Pancreas (tissue), 10 donors: ENCODE results near the gene SALL1. TPM values are rescaled to one million over a fixed set of nuclear protein-coding genes. Genes with fewer than 3 reads are reported as not detected.

ENCODE experiments used
- ATAC-seq, 4 donors: fragments of 200-7000 bp; cut with Tn5 transposase; one replicate each; pipeline versions ENCODE4 v1.8.0 to v1.9.1; 2020; ENCODE audit warnings: mild to moderate bottlenecking in 4 of 4, moderate library complexity in 4 of 4
- DNase-seq, 6 donors: peaks; one replicate each; pipeline ENCODE4 v3.0.0-alpha.2; 2020
- FAIRE-seq: peaks from 2 replicates; lab custom pipeline; 2012; peaks lifted over from hg19 to GRCh38; lab: Jason Lieb, UNC
- H3K27ac ChIP-seq, 4 donors: fragments of 200-600 bp; sonication (generic); 1 replicate in 3 of 4; 2 replicates in 1 of 4; pipeline versions ENCODE4 v1.5.0 to v1.8.0; 2020
- H3K27me3 ChIP-seq, 4 donors: fragments of 200-600 bp; one replicate each; pipeline ENCODE4 v1.8.0; 2021
- H3K36me3 ChIP-seq, 3 donors: fragments of 200-600 bp; sonication (generic) in 1 of 3; one replicate each; pipeline versions ENCODE4 v1.5.0 to v1.8.0; 2020 to 2021
- H3K4me1 ChIP-seq, 3 donors: fragments of 200-600 bp; one replicate each; pipeline ENCODE4 v1.8.0; 2021
- H3K4me3 ChIP-seq, 4 donors: fragments of 200-600 bp; sonication (generic) in 2 of 4; one replicate each; pipeline versions ENCODE4 v1.5.0 to v1.8.0; 2020 to 2021
- H3K9me3 ChIP-seq, 4 donors: fragments of 200-600 bp; one replicate each; pipeline ENCODE4 v1.8.0; 2021
- CTCF ChIP-seq, 4 donors: fragments of 200-600 bp; sonication (generic) in 3 of 4; IDR thresholded peaks; one replicate each; pipeline versions ENCODE4 v1.5.0 to v1.8.0; 2021; ENCODE audit warnings: antibody characterized with exemption in 4 of 4
- WGBS, 2 donors: extraction: QIAGEN DNeasy Blood & Tissue Kit; methylation state at CpG; one replicate each; pipeline ENCODE4 v1.1.7; 2013; 5-methylcytosine and 5-hydroxymethylcytosine counted together
- intact Hi-C, 3 donors: fragments of 100-400 bp; cut with DNase I; formaldehyde crosslinking; loops; one replicate each; pipeline versions ENCODE4 v1.11.1 to v1.14.2; 2022
- polyA plus RNA-seq, 2 donors: library from polyadenylated mRNA; stranded (reverse); fragments of 200-250 nt; gene quantifications; one replicate each; pipeline ENCODE4 v1.2.3, GENCODE V29; 2013
- total RNA-seq, 6 donors: library from RNA; stranded (reverse); fragmentation: NEBNext Ultra II Directional in 4 of 6; extraction: Animal tissue kit (Norgen Biotek cat#: 25700) in 4 of 6; gene quantifications; one replicate each; pipeline versions ENCODE4 v1.2.1 to v1.2.4, GENCODE V29; 2021 to 2023
- donor health status: healthy with polysubstance abuse.
- donor health status: DM: no; HTN: no; CAD: no; lungs with moderate emphysema.
- donor health status: DM: no; HTN: no; CAD: no.
- donor health status: control.
- donor health status: control.
- donor health status: Bipolar disorder and iron deficiency.
- donor health status: DM: yes; HTN: yes; CAD: no.
- donor health status: DM: no; HTN: no; CAD: no.
- donor health status: DM: no; HTN: no; CAD: no.
- donor health status: DM: yes; HTN: yes; CAD: no.

The SALL1 gene
- total and polyA plus RNA-seq, 8 donors, result 0.39 to 2.0 (median 0.62) TPM

- no peak for DNase-seq
- intact Hi-C loops, result no loop called here
- Histone ChIP-seq H3K27me3 (peaks cover 0 to 20% (median 4%) of the 10 kb centered on the region in 4 donors), H3K4me1 (peaks cover 0 to 8% (median 0%) of the 10 kb centered on the region in 3 donors), H3K36me3 (no peaks in the 10 kb centered on the region), H3K9me3 (no peaks in the 10 kb centered on the region), H3K27ac (no peak overlapping the region), H3K4me3 (no peak overlapping the region)
- TF ChIP-seq CTCF (IDR thresholded peaks at IDR 0.05), result no peak
- no peak for FAIRE-seq
- no peak for ATAC-seq
- 63 to 73% methylated on average over 3 of the region's 3 CpGs for WGBS, 2 donors
Observed at GRCh38 chr16:51159296-51159695, 8.2 kb upstream of the SALL1 start.

- Histone ChIP-seq H3K4me3 (no peak overlapping the region), H3K4me1 (peaks cover 0 to 8% (median 3%) of the 10 kb centered on the region in 3 donors), H3K27me3 (peaks cover 0 to 33% (median 10%) of the 10 kb centered on the region in 4 donors), H3K36me3 (no peaks in the 10 kb centered on the region), H3K27ac (no peak overlapping the region), H3K9me3 (no peaks in the 10 kb centered on the region)
- DNase-seq (no peak), ATAC-seq (no peak), FAIRE-seq (no peak)
- 41 to 44% methylated on average over 2 of the region's 2 CpGs for WGBS, 2 donors
- TF ChIP-seq CTCF (IDR thresholded peaks at IDR 0.05), result no peak
- intact Hi-C loops, result no loop called here
Observed at GRCh38 chr16:51157698-51158097, 6.6 kb upstream of the SALL1 start.

DNA sequence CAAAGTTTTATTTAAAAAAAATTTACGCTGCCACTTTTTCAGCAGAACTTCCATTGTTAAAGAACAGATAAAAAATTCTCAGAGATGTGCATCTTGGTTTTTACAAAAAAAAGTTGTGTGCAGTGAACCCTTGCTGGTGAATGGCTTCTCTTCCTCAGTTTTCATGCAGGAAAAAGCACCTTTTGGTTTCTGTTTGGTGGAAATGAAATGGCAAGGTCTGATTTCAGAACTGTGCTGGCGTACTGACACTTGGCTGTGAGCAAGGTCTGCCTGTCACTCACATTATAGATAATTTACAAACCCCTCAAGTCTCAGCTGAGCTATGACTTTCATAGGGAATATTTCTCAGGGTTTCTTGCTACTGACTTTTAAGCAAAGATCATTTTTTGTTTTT, 5.7 kb upstream of the SALL1 start:
- no peak for DNase-seq

DNA sequence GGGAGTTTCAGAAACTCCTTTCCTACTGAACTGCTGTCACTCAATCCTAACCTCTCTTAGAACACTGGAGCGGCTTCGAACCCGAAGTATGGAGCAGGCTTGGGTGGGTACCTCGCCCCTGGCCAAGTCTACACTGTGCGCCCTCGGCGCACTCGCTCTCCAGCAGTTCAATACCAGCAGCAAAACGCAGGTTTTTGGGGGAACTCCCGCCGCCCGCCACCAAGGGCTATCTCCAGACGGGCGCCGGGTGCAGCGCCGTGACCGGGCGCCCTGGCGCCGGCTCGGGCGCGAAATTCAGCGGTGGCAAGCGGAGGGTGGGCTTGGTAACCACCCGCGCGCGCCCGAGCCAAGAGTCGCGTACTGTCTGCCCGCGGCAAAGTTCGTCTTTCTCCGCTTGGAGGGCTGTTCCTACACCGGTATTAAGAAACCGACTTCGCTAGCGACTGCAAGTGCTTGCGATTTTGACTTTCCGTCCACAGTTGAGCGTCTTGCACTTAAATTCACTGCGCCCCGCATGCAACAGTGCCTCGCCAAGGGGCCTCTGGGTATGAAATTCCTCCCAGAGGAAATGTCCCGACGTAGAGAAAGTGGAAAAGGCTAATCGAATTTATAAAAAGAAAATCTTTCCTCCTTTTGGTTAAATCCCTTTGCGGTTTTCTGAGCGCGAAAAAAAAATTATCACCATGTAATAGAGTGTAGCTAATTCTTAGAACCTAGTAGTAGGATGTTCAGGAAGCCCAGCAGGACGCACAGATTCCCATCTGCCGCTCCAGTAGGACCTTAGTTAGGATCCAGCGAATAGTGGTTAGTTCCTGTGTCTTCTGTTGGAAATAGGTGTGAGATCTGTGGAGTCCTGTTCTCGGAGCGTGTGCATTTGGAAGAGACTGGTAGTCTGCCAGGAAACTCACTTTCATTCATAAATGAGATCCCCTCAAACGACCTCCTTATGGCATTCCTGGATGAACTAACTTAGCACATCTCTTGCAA, 5.0 kb upstream of the SALL1 start:
- no peak for DNase-seq
- intact Hi-C loops, result no loop called here

More for the DNA sequence above, 5.7 kb upstream of the SALL1 start:
- no peak overlapping the region for H3K27ac ChIP-seq
- peaks cover 0 to 38% (median 14%) of the 10 kb centered on the region in 4 donors for H3K27me3 ChIP-seq
- H3K9me3 ChIP-seq, result no peaks in the 10 kb centered on the region
- H3K36me3 ChIP-seq, result no peaks in the 10 kb centered on the region
- no peak overlapping the region for H3K4me3 ChIP-seq
- peaks cover 4 to 14% (median 7%) of the 10 kb centered on the region in 3 donors for H3K4me1 ChIP-seq
- intact Hi-C loops, result no loop called here
- WGBS, 2 donors, result 41 to 52% methylated on average over 2 of the region's 2 CpGs
- ATAC-seq (no peak), FAIRE-seq (no peak)
- TF ChIP-seq CTCF (IDR thresholded peaks at IDR 0.05), result no peak

More for the DNA sequence above, 5.0 kb upstream of the SALL1 start:
- TF ChIP-seq CTCF (IDR thresholded peaks at IDR 0.05), result no peak
- WGBS, 2 donors, result 7 to 11% methylated on average over 59 of the region's 59 CpGs
- peaks cover 4 to 14% (median 12%) of the 10 kb centered on the region in 3 donors for H3K4me1 ChIP-seq
- no peaks in the 10 kb centered on the region for H3K36me3 ChIP-seq
- peaks cover 0 to 38% (median 14%) of the 10 kb centered on the region in 4 donors for H3K27me3 ChIP-seq
- H3K9me3 ChIP-seq, result no peaks in the 10 kb centered on the region
- H3K4me3 ChIP-seq, result no peak overlapping the region
- FAIRE-seq (no peak), ATAC-seq (no peak)
- no peak overlapping the region for H3K27ac ChIP-seq
